A673 (cell line): ENCODE data around the gene MANSC4.

Source experiments
- EZH2 ChIP-seq: fragments of 200-600 bp; sonication (generic); IDR thresholded peaks from 2 replicates; pipeline ENCODE4 v1.6.1; 2017; ENCODE audit warnings: borderline replicate concordance, low read depth, mild to moderate bottlenecking, mixed read lengths, antibody characterized with exemption, low read length; ENCODE audit not compliant: poor library complexity, severe bottlenecking
- TF ChIP-seq, protein P1 (sequence below): fragments of 300-800, 200-600 bp; sonication (generic); conservative IDR thresholded peaks from 2 replicates; pipeline ENCODE4 v1.5.1; 2017; ENCODE audit warnings: low read depth, mild to moderate bottlenecking, antibody characterized with exemption, low read length, moderate library complexity, mixed read lengths

DNA sequence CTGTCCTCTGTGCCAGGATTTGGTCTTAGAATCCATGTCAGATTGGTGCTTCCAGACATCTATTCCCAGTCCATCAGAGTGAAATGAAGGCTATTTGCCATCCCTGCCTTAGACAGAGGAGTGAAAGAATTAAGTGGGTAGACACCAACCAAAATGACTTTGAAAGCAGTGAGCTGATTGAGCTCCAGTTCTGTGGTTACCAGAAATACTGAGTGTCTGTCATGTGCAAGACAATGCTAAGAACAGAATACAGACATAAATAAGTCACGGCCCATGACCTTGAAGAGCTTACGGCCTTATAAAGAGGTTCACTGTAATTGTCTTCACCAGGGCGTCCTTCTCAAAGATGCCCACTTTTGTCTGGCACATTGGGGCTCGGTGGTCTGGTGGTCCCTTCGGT lies 21.6 kb upstream of the MANSC4 start:
- TF ChIP-seq, protein P1, sequence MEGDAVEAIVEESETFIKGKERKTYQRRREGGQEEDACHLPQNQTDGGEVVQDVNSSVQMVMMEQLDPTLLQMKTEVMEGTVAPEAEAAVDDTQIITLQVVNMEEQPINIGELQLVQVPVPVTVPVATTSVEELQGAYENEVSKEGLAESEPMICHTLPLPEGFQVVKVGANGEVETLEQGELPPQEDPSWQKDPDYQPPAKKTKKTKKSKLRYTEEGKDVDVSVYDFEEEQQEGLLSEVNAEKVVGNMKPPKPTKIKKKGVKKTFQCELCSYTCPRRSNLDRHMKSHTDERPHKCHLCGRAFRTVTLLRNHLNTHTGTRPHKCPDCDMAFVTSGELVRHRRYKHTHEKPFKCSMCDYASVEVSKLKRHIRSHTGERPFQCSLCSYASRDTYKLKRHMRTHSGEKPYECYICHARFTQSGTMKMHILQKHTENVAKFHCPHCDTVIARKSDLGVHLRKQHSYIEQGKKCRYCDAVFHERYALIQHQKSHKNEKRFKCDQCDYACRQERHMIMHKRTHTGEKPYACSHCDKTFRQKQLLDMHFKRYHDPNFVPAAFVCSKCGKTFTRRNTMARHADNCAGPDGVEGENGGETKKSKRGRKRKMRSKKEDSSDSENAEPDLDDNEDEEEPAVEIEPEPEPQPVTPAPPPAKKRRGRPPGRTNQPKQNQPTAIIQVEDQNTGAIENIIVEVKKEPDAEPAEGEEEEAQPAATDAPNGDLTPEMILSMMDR, result no peak
- TF ChIP-seq EZH2, result no peak
